Epithelial cell of prostate (primary cell): ENCODE measurements around the gene PRR3.
"Not testable (repeated sequence)": the region's sequence is repeated elsewhere in the genome, so short reads cannot be mapped to it uniquely, and the experiment has no call there.

Experiments used
- DNase-seq: peaks from one replicate; pipeline ENCODE4 v3.0.0-alpha.2; 2011; ENCODE audit warnings: low read depth, low spot score
- H3K27ac ChIP-seq: fragments of 450-650 bp; 2 replicates; pipeline ENCODE4 v1.5.1; 2017; ENCODE audit warnings: mild to moderate bottlenecking

Gene PRR3

GRCh38 chr6:30568245-30568644 is 11.2 kb downstream of the PRR3 start:
- H3K27ac ChIP-seq, result no peak overlapping the region
- DNase-seq, result no peak

- DNase-seq, result no peak
- H3K27ac ChIP-seq, result no peak overlapping the region
Observed at GRCh38 chr6:30570263-30570662, 13.2 kb downstream of the PRR3 start.

- DNase-seq, result no peak
- H3K27ac ChIP-seq, result peak overlapping the region; percentile 87
Observed at GRCh38 chr6:30570740-30571074, 13.6 kb downstream of the PRR3 start.

- peak; percentile 80 for DNase-seq
- peak within 1 kb of the TSS; percentile 87 for H3K27ac ChIP-seq
Observed at GRCh38 chr6:30571075-30571761, 14.1 kb downstream of the PRR3 start, which contains the start of gene ABCF1. Gene ABCF1, plus strand, starts transcription at chr6:30571442. Its CDS starts 46 bp downstream, at chr6:30571488.

GRCh38 chr6:30571762-30572082 is 14.6 kb downstream of the PRR3 start:
- no peak for DNase-seq

GRCh38 chr6:30572148-30572547 is 15.1 kb downstream of the PRR3 start:
- peak overlapping the region; percentile 87 for H3K27ac ChIP-seq
- DNase-seq, result peak; percentile 56

More at GRCh38 chr6:30571762-30572082, 14.6 kb downstream of the PRR3 start:
- peak overlapping the region; percentile 87 for H3K27ac ChIP-seq

GRCh38 chr6:30573113-30573512 is 16.0 kb downstream of the PRR3 start:
- no peak overlapping the region for H3K27ac ChIP-seq
- no peak for DNase-seq

- no peak for DNase-seq
- no peak overlapping the region for H3K27ac ChIP-seq
Observed at GRCh38 chr6:30578051-30578450, 21.0 kb downstream of the PRR3 start.

- DNase-seq, result no peak
- H3K27ac ChIP-seq, result no peak overlapping the region
Observed at GRCh38 chr6:30583921-30584320, 26.8 kb downstream of the PRR3 start.

GRCh38 chr6:30589754-30590358 is 32.8 kb downstream of the PRR3 start:
- peak overlapping the region; percentile 85 for H3K27ac ChIP-seq
- no peak for DNase-seq

- H3K27ac ChIP-seq, result peak overlapping the region; percentile 85
- DNase-seq, result no peak
Observed at GRCh38 chr6:30590509-30590908, 33.4 kb downstream of the PRR3 start.

- DNase-seq, result peak; percentile 84
- peak overlapping the region; percentile 85 for H3K27ac ChIP-seq
Observed at GRCh38 chr6:30591008-30591407, 33.9 kb downstream of the PRR3 start.

- no peak for DNase-seq
- H3K27ac ChIP-seq, result peak overlapping the region; percentile 85
Observed at GRCh38 chr6:30592287-30592686, 35.2 kb downstream of the PRR3 start.

- DNase-seq, result not testable (repeated sequence)
- peak overlapping the region; percentile 8 for H3K27ac ChIP-seq
Observed at GRCh38 chr6:30597315-30598144, 40.4 kb downstream of the PRR3 start.

- DNase-seq, result no peak
- peak overlapping the region; percentile 8 for H3K27ac ChIP-seq
Observed at GRCh38 chr6:30598912-30599624, 42.0 kb downstream of the PRR3 start.

- DNase-seq, result no peak
- H3K27ac ChIP-seq, result peak overlapping the region; percentile 8
Observed at GRCh38 chr6:30599625-30600324, 42.7 kb downstream of the PRR3 start.

GRCh38 chr6:30600451-30600961 is 43.4 kb downstream of the PRR3 start:
- no peak overlapping the region for H3K27ac ChIP-seq
- no peak for DNase-seq

GRCh38 chr6:30601436-30601814 is 44.3 kb downstream of the PRR3 start:
- no peak overlapping the region for H3K27ac ChIP-seq
- DNase-seq, result no peak

GRCh38 chr6:30601815-30602641 is 44.9 kb downstream of the PRR3 start:
- no peak for DNase-seq
- no peak overlapping the region for H3K27ac ChIP-seq
